Naive thymus-derived CD4-positive, alpha-beta T cell (primary cell): Measurements from ENCODE around the gene AP1M1. TPM values are rescaled to one million over a fixed set of nuclear protein-coding genes. Genes with fewer than 3 reads are reported as not detected.
A peak's percentile ranks its signal among the peaks of the same experiment; 100 is the strongest.

Source experiments
- ATAC-seq: fragments of 150-1000 bp; cut with Tn5 transposase; 2 replicates; pipeline ENCODE4 v1.10.0; 2021; ENCODE audit warnings: mild to moderate bottlenecking, moderate library complexity
- CTCF ChIA-PET: fragments of 350-600 bp; sonication (Branson Sonifier 250); formaldehyde crosslinking; loops from one replicate; lab custom pipeline; 2021; ENCODE audit warnings: antibody characterized with exemption; lab: Charles Lee
- POLR2A ChIA-PET: fragments of 350-600 bp; sonication (Branson Sonifier 250); formaldehyde crosslinking; loops from one replicate; lab custom pipeline; 2021; ENCODE audit warnings: antibody characterized with exemption, inconsistent platforms; lab: Charles Lee
- DNase-seq, 9 donors: peaks; one replicate each; pipeline versions ENCODE4 v3.0.0 to v3.0.0-alpha.2; 2020 to 2022; ENCODE audit warnings: mixed read lengths in 1 of 9
- H3K27ac ChIP-seq: one replicate; pipeline ENCODE4 v1.7.0; 2013; ENCODE audit warnings: mild to moderate bottlenecking, low read depth, low read length, moderate library complexity
- H3K27me3 ChIP-seq, 2 donors: one replicate each; pipeline ENCODE4 v1.7.0; 2013; ENCODE audit warnings: low read length in 2 of 2, mild to moderate bottlenecking in 2 of 2, moderate library complexity in 2 of 2; ENCODE audit not compliant: control insufficient read depth in 2 of 2, insufficient read depth in 2 of 2
- H3K36me3 ChIP-seq, 3 experiments: 1 replicate in 2 of 3; 2 replicates in 1 of 3; pipeline ENCODE4 v1.7.0; 2013; ENCODE audit warnings: low read length in 3 of 3, mild to moderate bottlenecking in 3 of 3, moderate library complexity in 1 of 3; ENCODE audit not compliant: insufficient read depth in 3 of 3, control insufficient read depth in 2 of 3
- H3K4me1 ChIP-seq, 2 donors: one replicate each; pipeline ENCODE4 v1.7.0; 2013; ENCODE audit warnings: low read length in 2 of 2, mild to moderate bottlenecking in 2 of 2, moderate library complexity in 1 of 2; ENCODE audit not compliant: control insufficient read depth in 2 of 2, insufficient read depth in 2 of 2
- H3K4me3 ChIP-seq: 2 replicates; pipeline ENCODE4 v1.7.0; 2013; ENCODE audit warnings: mild to moderate bottlenecking, low read length
- H3K9me3 ChIP-seq, 3 experiments: 1 replicate in 2 of 3; 2 replicates in 1 of 3; pipeline ENCODE4 v1.7.0; 2013; ENCODE audit warnings: low read length in 3 of 3; ENCODE audit not compliant: control insufficient read depth in 2 of 3
- H3K27ac Mint-ChIP-seq, 9 donors: one replicate each; pipeline ENCODE4 v1.8.0; 2020 to 2022; ENCODE audit warnings: mixed read lengths in 9 of 9, mild to moderate bottlenecking in 8 of 9, moderate library complexity in 5 of 9, inconsistent platforms in 2 of 9
- H3K27me3 Mint-ChIP-seq, 5 donors: one replicate each; pipeline ENCODE4 v1.8.0; 2021 to 2022; ENCODE audit warnings: mixed read lengths in 5 of 5, mild to moderate bottlenecking in 1 of 5
- H3K36me3 Mint-ChIP-seq, 5 donors: one replicate each; pipeline ENCODE4 v1.8.0; 2020 to 2022; ENCODE audit warnings: mixed read lengths in 5 of 5, mild to moderate bottlenecking in 3 of 5, inconsistent platforms in 1 of 5
- H3K4me1 Mint-ChIP-seq, 7 donors: one replicate each; pipeline ENCODE4 v1.8.0; 2020 to 2022; ENCODE audit warnings: mixed read lengths in 7 of 7, mild to moderate bottlenecking in 3 of 7, inconsistent platforms in 1 of 7
- H3K4me3 Mint-ChIP-seq, 10 donors: one replicate each; pipeline ENCODE4 v1.8.0; 2020 to 2022; ENCODE audit warnings: mild to moderate bottlenecking in 10 of 10, mixed read lengths in 10 of 10, moderate library complexity in 6 of 10, inconsistent platforms in 2 of 10
- H3K9me3 Mint-ChIP-seq, 11 donors: one replicate each; pipeline ENCODE4 v1.8.0; 2020 to 2022; ENCODE audit warnings: mixed read lengths in 11 of 11, mild to moderate bottlenecking in 4 of 11, inconsistent platforms in 1 of 11, moderate library complexity in 1 of 11
- intact Hi-C, 2 donors: fragments of 100-400 bp; cut with micrococcal nuclease; formaldehyde crosslinking; loops; one replicate each; pipeline ENCODE4 v1.15.1; 2023
- polyA plus RNA-seq, 2 donors: library from polyadenylated mRNA; unstranded; fragments of 300-500 nt; fragmentation: Illumina TruSeq; gene quantifications; one replicate each; pipeline ENCODE4 v1.2.3, GENCODE V29; 2021
- total RNA-seq, 6 experiments: library from RNA in 5 of 6; stranded (reverse) in 5 of 6; gene quantifications; 1 replicate in 5 of 6; 2 replicates in 1 of 6; pipeline ENCODE4 v1.2.3 and lab custom pipeline; 2021 to 2026

The AP1M1 gene
- total and polyA plus RNA-seq, 7 experiments from 2014 or later: 94.9 to 169 (median 134) TPM

GRCh38 chr19:16249826-16250404 lies 52.2 kb downstream of the AP1M1 start:
- Mint-ChIP-seq H3K9me3 (peaks cover 0 to 2% (median 0%) of the 10 kb centered on the region in 11 donors), H3K27me3 (peaks cover 0 to 7% (median 0%) of the 10 kb centered on the region in 5 donors), H3K4me3 (no peak overlapping the region), H3K27ac (peak overlapping the region in 6 of 9 donors; percentile 22 to 76 (median 35)), H3K4me1 (peaks cover 10 to 26% (median 25%) of the 10 kb centered on the region in 7 donors), H3K36me3 (peaks cover 0 to under 1% (median 0%) of the 10 kb centered on the region in 5 donors)
- DNase-seq: no peak
- ATAC-seq: no peak
- ChIA-PET POLR2A (interaction anchor here (0.9 to 8.5 kb wide), 6 partner anchors 74 to 137 kb away, joined by 4 to 101 read pairs (median 76); partner anchors contain the start of gene KLF2), CTCF (interaction anchor here (5.1 kb wide), 1 partner anchor 138 kb away, joined by 64 read pairs; no protein-coding TSS in a partner anchor)
- intact Hi-C loops: loop anchor here in 1 of 2 donors (5.0 kb wide), 1 partner anchor 77 kb away; no protein-coding TSS in a partner anchor
- H3K4me3 ChIP-seq: no peak overlapping the region
- no peak overlapping the region for H3K27ac ChIP-seq
- H3K36me3 ChIP-seq: no peaks in the 10 kb centered on the region
- no peaks in the 10 kb centered on the region for H3K9me3 ChIP-seq
- peaks cover 15 to 16% of the 10 kb centered on the region in 2 donors for H3K4me1 ChIP-seq
- H3K27me3 ChIP-seq: no peaks in the 10 kb centered on the region

DNA sequence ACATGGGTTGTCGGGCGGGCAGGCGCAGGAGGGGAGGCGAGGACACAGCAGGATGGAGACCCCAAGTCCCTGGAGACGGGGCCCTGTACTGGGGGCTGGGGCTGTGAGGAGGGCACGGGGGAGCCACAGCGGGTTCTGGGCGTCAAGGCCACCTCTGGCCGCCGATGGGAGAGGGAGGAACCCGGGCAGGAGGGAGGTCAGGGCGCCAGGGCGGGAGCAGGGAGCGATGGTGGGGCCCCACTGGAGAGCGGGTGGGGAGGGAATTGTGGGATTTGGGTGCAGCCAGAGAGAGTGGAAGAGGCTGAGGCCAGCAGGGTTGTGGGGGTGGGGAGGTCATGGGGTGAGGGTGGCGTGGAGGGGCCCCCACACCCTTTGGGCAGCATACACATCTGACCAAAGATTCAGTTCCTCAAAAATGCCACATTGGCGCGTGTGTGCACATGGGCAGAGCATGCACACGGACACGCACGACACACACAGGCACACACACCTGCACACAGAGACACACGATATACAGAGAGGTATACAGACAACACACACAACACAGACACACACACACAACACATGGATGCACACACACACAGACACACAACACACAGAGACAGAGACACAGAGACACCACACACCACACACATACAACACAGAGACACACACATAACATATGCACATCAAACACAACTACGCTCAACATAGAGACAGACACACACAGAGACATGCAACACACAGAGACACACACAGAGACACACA lies 54.9 kb downstream of the AP1M1 start:
- no peaks in the 10 kb centered on the region for H3K9me3 ChIP-seq
- Mint-ChIP-seq H3K27ac (peak overlapping the region in 3 of 9 donors; percentile 16 to 34 (median 27)), H3K36me3 (peaks cover 0 to 3% (median 0%) of the 10 kb centered on the region in 5 donors), H3K4me3 (no peak overlapping the region), H3K4me1 (peaks cover 4 to 23% (median 15%) of the 10 kb centered on the region in 7 donors), H3K9me3 (peaks cover 0 to 4% (median 0%) of the 10 kb centered on the region in 11 donors), H3K27me3 (peaks cover 0 to 3% (median 0%) of the 10 kb centered on the region in 5 donors)
- DNase-seq (no peak), ATAC-seq (peak; percentile 52)
- peaks cover 10 to 19% of the 10 kb centered on the region in 2 donors for H3K4me1 ChIP-seq
- H3K27me3 ChIP-seq: no peaks in the 10 kb centered on the region
- no peak overlapping the region for H3K27ac ChIP-seq
- ChIA-PET POLR2A (no interaction called here), CTCF (interaction anchor here (1.5 to 2.1 kb wide), 2 partner anchors 130 to 134 kb away, joined by 3 to 11 read pairs; no protein-coding TSS in a partner anchor)
- intact Hi-C loops: no loop called here
- no peaks in the 10 kb centered on the region for H3K36me3 ChIP-seq
- no peak overlapping the region for H3K4me3 ChIP-seq

- peak overlapping the region in 3 of 9 donors; percentile 3 to 76 (median 74) for H3K27ac Mint-ChIP-seq
Measured at GRCh38 chr19:16254851-16255408, 57.2 kb downstream of the AP1M1 start.

DNA sequence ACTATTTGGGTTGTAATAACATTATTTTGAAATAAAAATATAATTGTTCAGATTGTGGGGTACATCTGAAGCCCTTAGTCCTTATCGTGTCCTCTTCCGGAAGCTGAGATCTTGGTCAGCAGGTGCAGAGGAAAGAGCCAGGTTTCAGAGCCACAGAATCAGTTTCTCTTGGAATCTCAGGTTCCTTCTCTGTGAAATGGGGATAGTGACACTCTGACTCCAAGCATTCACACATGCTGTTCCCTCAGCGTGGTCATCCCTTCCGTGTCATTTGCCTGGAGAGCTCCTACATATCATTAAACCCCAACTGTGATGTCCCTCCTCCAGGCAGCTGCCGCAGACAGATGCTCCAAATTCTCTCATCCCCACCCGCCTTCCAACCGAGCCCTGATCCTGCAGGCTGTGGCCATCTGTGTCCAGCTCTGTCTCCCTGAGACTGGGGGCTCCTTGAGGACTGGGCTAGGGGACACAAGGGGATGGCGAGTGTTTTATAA lies 59.8 kb downstream of the AP1M1 start:
- no peak overlapping the region for H3K27ac Mint-ChIP-seq
- Histone ChIP-seq H3K27ac (no peak overlapping the region), H3K36me3 (no peaks in the 10 kb centered on the region), H3K9me3 (no peaks in the 10 kb centered on the region), H3K4me3 (no peak overlapping the region), H3K4me1 (peaks cover 27 to 40% of the 10 kb centered on the region in 2 donors), H3K27me3 (no peaks in the 10 kb centered on the region)
- DNase-seq: no peak
- peaks cover 0 to 3% (median 0%) of the 10 kb centered on the region in 5 donors for H3K36me3 Mint-ChIP-seq
- peaks cover 24 to 44% (median 32%) of the 10 kb centered on the region in 7 donors for H3K4me1 Mint-ChIP-seq
- peaks cover 0 to 6% (median 0%) of the 10 kb centered on the region in 5 donors for H3K27me3 Mint-ChIP-seq
- no peak for ATAC-seq
- no peak overlapping the region for H3K4me3 Mint-ChIP-seq
- ChIA-PET POLR2A (interaction anchor here (0.6 to 2.0 kb wide), 8 partner anchors 10 to 126 kb away, joined by 3 to 11 read pairs (median 3); partner anchors contain the start of gene KLF2), CTCF (no interaction called here)
- peaks cover 0 to 4% (median 0%) of the 10 kb centered on the region in 11 donors for H3K9me3 Mint-ChIP-seq
- intact Hi-C loops: no loop called here

More at GRCh38 chr19:16254851-16255408, 57.2 kb downstream of the AP1M1 start:
- POLR2A ChIA-PET: no interaction called here
- H3K4me3 ChIP-seq: no peak overlapping the region
- no peak for DNase-seq
- Mint-ChIP-seq H3K27me3 (peaks cover 0 to 6% (median 0%) of the 10 kb centered on the region in 5 donors), H3K4me1 (peaks cover 8 to 19% (median 13%) of the 10 kb centered on the region in 7 donors), H3K36me3 (peaks cover 0 to 3% (median 0%) of the 10 kb centered on the region in 5 donors), H3K9me3 (peaks cover 0 to 4% (median 0%) of the 10 kb centered on the region in 11 donors), H3K4me3 (no peak overlapping the region)
- H3K36me3 ChIP-seq: no peaks in the 10 kb centered on the region
- H3K9me3 ChIP-seq: no peaks in the 10 kb centered on the region
- no peak for ATAC-seq
- intact Hi-C loops: no loop called here
- no peaks in the 10 kb centered on the region for H3K27me3 ChIP-seq
- H3K27ac ChIP-seq: no peak overlapping the region
- CTCF ChIA-PET: interaction anchor here (1.5 kb wide), 1 partner anchor 132 kb away, joined by 5 read pairs; no protein-coding TSS in a partner anchor
- H3K4me1 ChIP-seq: peaks cover 5 to 20% of the 10 kb centered on the region in 2 donors

GRCh38 chr19:16258440-16258903 lies 60.8 kb downstream of the AP1M1 start:
- no peak overlapping the region for H3K27ac Mint-ChIP-seq
- Histone ChIP-seq H3K4me3 (no peak overlapping the region), H3K36me3 (no peaks in the 10 kb centered on the region), H3K9me3 (no peaks in the 10 kb centered on the region), H3K27me3 (no peaks in the 10 kb centered on the region), H3K27ac (no peak overlapping the region), H3K4me1 (peaks cover 36 to 43% of the 10 kb centered on the region in 2 donors)
- ChIA-PET POLR2A (interaction anchor here (0.8 to 2.0 kb wide), 6 partner anchors 10 to 70 kb away, joined by 3 to 11 read pairs (median 3); partner anchors contain the start of gene KLF2), CTCF (interaction anchor here (0.6 kb wide), 1 partner anchor 40 kb away, joined by 3 read pairs; no protein-coding TSS in a partner anchor)
- DNase-seq (no peak), ATAC-seq (peak; percentile 55)
- H3K36me3 Mint-ChIP-seq: peaks cover 0 to 3% (median 0%) of the 10 kb centered on the region in 5 donors
- peaks cover 0 to 4% (median 0%) of the 10 kb centered on the region in 11 donors for H3K9me3 Mint-ChIP-seq
- H3K4me3 Mint-ChIP-seq: no peak overlapping the region
- H3K4me1 Mint-ChIP-seq: peaks cover 28 to 51% (median 40%) of the 10 kb centered on the region in 7 donors
- intact Hi-C loops: no loop called here
- H3K27me3 Mint-ChIP-seq: peaks cover 0 to 6% (median 0%) of the 10 kb centered on the region in 5 donors
